ENCODE measurements around the gene QRICH2. TPM values are rescaled to one million over a fixed set of nuclear protein-coding genes. Genes with fewer than 3 reads are reported as not detected.

Gene QRICH2
- total RNA-seq, 4 donors from 2014 or later, result 1.7 to 2.7 (median 2.0) TPM

Small RNA genes within 50 kb of the gene (small RNA-seq; reads per million reads assigned to genes)
- 0 reads per million in 4 donors for gene RF00019
- gene RNU6-24P, result 0 reads per million in 4 donors

Other genes starting within 250 kb of the QRICH2 start
- 10 to 100 TPM; 43.0 to 63.8 (median 48.7) TPM for gene SRP68, start 235.8 kb downstream of the QRICH2 start, total RNA-seq
- gene GALR2, start 233.5 kb downstream of the QRICH2 start, total RNA-seq, result not detected
- gene ZACN, start 229.1 kb downstream of the QRICH2 start, total RNA-seq, result not detected
- 100 to 1,000 TPM in 1 of 4 donors, 10 to 100 TPM in 3; 69.3 to 107 (median 83.9) TPM for gene EXOC7, start 204.5 kb downstream of the QRICH2 start, total RNA-seq
- gene FOXJ1, start 167.0 kb downstream of the QRICH2 start, total RNA-seq, result not detected
- 1 to 10 TPM; 2.5 to 8.1 (median 3.3) TPM for gene RNF157, start 67.8 kb downstream of the QRICH2 start, total RNA-seq
- 1 to 10 TPM; 6.1 to 8.8 (median 8.4) TPM for gene UBALD2, start 42.9 kb downstream of the QRICH2 start, total RNA-seq
- gene PRPSAP1, start 45.6 kb upstream of the QRICH2 start, total RNA-seq, result 10 to 100 TPM; 44.7 to 48.5 (median 46.6) TPM
- gene SPHK1, start 76.3 kb upstream of the QRICH2 start, total RNA-seq, result 10 to 100 TPM; 14.7 to 29.2 (median 18.9) TPM
- gene UBE2O, start 144.9 kb upstream of the QRICH2 start, total RNA-seq, result 10 to 100 TPM; 13.0 to 19.8 (median 15.2) TPM
- gene AANAT, start 159.3 kb upstream of the QRICH2 start, total RNA-seq, result not detected
- 10 to 100 TPM in 1 of 4 donors, 1 to 10 TPM in 3; 7.3 to 20.5 (median 8.5) TPM for gene RHBDF2, start 193.1 kb upstream of the QRICH2 start, total RNA-seq
- gene CYGB, start 229.4 kb upstream of the QRICH2 start, total RNA-seq, result 10 to 100 TPM; 12.6 to 23.2 (median 18.8) TPM
- 10 to 100 TPM in 1 of 4 donors, 1 to 10 TPM in 2, under 1 TPM in 1; 0.57 to 11.2 (median 2.3) TPM for gene PRCD, start 231.8 kb upstream of the QRICH2 start, total RNA-seq

All from gastroesophageal sphincter (tissue), 4 donors.